Measurements from ENCODE around the gene HOXD1.

Gene HOXD1

DNA sequence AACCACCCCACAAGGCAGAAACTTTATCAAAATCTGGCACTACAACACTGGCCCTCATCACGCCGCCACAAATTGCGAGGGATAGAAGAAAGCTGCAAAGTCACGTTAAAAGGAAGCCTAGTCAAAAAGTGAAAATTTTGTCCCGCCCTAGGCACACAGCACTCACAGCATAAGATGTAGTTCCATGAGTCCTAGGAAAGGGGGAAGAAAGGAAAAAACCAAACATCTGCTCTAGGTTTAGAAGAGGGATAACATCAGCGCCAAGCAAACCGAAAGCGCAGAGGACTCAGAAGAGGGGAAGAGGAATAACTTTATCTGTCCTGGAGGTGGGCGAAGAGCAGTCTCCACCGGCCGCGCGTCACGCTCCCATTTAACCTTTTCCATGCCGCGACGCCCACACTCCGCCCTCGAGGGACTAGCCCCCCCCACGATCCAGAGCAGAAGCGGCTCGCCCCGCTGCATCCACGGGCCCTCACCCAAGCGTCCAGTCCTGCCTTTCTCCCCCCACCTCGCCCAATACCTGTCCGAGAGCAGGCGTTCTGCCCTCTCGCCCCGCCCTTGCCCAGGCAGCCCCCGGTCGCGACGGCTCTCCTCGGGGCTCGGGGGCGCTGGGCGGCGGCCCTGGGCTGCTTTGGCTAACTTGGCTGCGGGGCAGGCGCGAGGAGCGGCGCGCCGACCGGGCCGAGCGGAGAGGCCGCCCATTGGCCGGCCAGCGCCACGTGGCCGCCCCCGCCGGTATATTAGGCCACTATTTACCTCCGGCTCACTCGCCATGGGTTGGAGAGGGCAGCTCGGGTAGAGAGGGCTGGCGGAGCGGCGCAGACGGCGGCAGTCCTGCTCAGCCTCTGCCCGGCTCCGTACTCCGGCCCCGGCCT lies at the start of gene HOXD1:
HOXD1 (plus strand) TSS at position 770 of the 875 bp plus-strand sequence. CDS start 134 bp downstream, outside the sequence.
- no peak for DNase-seq

DNA sequence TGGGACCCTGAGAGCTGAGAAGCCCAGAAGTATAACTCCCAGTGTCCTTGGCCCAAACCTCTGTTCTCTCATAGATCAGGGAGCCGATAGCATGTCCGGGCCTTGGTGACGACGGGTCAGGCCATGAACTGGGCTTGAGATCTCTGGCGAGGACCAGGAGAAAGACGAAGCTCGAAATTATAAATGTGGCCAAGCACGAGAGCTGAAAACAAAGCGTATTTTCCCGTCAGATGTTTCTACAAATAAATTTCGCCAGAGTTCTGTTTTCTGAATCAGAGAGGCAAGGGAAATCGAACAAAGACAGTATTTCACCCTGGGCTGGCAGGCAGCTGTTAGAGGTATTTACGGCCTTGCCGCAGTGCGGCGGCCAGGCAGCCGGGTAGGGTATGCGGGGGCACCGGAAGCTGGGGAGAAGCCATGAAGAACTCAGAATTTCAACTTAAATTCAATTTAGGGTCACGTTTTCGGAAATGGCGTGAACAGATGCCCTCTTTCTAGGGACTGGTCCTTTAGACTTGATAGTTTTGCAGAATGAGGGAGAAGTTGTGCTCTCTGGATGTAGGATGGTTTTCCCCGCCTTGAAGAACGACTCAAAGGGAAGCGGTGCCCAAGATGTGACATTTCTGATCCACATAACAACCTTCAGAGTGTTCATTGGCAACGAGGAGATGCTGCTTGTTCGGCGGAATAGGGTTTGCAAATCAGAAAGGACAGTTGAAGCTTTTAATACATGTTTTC lies 49.4 kb upstream of the HOXD1 start:
- DNase-seq = no peak

DNA sequence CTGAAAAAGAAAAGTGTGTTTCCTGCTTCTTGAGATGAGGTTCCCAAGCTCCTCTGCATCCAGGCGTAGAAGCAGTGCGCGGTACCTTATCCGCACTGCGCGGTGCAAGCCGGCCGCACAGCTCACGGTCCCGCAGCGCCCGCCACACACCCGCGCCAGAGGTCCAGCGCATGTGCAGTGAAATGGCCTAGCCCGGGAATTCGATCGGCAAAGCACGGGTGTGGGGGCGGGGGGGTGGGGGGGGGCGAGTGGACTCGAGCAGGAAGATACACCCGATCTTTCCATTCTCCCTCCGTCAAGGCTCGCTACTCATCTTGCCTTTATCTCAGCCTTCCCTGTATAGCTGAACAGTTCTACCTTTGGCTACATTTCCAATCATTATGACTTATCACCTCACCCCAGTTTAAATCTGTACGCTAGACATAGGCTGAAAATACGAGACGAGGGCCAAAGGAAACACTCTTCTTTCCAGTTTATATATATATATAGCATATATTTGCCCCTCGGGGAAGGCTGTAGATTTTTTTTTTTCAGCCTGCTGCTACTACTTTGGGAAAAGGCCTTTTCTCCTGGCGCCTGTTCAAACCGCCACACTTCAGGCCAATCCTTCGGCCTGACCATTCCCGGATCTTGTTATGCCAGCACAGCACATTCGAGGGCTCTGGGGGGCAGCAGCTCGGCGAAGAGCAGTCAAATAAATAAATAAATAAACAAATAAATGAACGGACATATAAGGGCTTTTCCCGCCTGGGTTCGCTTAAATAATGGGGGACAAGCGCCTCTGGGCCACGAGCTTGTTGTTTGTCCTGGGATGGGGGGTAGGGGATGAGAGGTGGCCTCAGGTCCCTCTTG lies 48.6 kb upstream of the HOXD1 start:
- DNase-seq = no peak

DNA sequence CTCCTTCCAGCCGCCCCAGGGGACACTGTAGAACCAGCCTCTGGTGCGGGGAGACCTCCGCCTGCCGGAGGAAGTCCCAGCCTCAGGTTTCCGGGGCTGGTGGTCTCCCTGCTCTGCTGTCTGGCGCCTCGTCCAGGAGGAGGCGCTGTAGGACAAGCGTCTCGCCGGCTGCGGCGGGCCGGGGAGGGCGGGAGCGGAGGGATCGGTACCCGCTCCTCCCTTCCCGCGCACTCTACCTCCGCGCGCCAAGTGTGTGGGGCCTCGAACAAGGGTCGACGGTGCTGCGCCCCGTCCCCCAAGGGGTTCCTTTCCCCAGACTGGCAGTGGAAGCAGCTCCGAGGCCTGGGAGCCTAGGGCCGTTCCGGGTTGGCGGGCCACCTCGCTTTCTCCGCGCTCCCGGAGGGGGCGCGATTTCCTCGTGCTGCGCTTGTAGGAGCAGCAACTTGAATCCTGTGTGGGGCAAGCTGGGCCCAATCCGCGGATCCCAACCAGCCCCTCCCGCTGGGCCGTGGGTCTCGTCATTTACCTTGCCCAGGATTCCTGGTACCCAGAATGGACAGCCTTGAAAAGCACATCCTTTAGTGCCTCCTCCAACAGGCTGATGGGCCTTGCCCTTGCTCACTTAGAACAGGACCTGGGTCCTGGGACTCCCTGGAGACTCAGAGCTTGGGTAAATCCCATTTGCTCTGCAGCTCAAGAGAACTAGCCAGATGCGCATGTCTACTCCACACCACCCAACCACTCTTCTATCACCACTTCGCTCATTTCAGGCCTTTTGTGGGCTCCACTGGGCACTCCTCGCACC lies 47.8 kb upstream of the HOXD1 start:
- peak; percentile 77 for DNase-seq

DNA sequence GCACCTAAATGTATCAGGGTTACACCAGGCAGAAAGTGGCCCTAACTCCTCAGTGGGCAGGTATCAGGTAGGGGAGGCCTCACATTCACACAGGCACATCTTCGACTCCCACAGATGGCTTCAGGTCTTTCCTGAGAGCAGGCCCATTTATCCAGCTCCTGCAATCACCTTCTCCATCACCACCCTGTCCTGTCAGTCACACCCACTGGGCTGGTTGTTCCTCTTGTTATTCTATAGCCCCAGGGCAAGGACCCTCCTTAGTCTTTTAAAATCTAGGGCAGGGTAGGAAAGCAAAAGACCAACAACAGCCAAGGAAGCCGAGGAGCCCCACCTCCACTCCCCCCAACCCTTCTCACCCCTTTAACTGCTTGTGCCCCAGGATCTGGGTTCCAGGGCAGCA lies 46.2 kb upstream of the HOXD1 start:
- DNase-seq = no peak

DNA sequence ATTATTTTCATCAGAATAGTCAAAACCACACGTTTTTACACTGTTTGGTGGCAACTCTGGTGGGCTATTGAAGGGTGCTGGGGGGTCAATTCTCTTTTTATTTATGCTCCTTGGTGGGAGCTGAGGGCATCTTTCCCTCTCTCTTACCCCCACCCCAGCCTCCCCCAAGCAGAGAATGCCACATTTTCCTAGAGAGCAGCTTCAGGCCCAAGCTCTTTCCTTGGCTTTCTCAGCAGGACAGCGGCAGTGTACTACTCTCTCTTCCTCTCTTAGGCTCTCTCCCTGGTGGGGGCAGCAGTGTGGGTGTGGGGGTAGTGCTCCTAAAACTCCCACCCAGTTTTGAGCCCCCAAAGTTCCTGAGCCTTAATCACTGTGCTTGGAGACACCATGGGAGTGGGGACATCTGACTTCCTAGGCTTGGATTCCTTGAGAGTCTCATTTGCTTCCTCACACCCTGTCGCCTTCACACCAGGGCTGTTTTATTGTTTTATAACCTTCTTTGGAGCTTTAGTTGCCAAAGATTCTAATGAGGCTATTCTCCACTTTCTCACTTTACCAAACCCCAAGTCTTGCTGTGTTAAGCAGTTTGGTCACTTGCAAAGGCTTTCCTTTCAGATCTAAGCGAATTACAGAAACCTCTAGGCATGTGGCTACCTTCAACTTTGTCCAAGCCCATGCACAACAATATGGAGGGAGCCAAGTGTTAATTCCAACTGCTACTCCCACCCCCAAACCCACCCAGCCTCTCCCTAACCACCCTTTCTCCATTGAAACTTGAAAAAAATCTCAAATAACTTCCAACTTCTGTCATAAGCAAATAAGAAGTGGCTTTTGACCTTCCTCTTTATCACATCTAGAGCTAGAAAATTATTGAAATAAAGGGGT lies 43.1 kb upstream of the HOXD1 start:
- DNase-seq = no peak

DNA sequence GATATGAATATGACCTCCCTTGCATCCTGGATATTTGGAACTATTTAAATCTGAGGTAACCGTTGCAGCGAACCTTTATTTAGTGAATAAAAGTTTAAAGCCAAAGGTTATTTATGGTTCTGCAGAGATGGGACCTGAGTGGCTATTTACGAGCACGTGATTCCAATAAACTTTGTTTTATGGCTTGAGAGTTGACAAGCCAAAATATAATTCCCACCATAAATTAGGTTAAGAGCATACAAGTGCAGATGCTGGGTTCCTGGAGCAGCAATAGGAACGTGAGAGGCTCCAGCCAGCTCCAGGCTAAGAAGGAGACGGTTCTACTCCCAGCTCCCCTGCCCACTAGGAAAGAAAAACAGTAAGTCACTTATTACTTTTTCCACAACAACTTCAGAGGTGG lies 42.4 kb upstream of the HOXD1 start:
- DNase-seq = no peak

DNA sequence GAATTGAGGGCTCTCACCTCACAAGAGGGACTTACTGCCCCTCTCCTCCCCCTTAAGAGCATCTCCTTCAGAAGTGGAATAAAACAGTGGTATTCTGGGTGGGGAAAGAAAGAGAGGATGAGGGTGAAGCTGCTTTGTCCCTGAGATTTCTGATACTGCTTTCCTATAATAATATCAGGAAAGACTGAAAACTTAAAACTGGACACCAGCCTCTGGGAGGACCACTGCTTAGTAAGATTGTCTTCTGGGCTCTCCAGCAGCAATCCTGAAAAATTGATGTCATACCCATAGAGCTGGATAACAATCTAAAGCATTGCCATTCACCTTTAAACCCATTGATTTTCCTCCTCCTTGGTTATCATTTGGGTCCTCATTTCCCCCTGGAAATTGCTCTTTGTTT lies 41.8 kb upstream of the HOXD1 start:
- DNase-seq = no peak

DNA sequence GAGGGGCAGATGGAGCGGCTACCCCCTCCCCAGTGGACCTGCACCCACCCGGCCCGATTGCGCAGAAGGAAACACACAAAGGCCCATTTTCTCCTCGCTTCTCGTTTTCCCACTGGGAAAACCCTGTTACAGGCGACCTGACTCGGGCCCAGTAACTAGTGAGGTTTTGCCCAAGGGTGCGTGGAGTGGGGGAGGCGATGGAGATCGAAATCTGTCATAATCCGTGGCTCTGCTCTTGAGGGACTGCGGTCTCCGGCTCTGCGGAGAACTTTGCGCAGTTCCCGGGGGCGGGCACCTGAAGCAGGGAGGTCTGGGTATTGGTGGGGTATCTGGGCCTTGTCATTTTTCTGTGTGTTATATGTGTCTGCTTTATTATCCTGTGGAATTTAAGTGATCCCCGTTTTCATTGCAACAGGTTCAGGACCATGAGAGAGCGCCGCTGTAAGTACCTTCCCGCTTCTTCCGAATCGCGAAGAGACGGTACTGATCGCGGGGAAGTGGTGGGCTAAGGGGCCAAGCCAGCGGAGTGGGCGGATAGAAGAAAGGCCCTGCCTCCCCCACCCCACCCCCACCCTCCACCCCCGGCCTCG lies 41.2 kb upstream of the HOXD1 start:
- no peak for DNase-seq

DNA sequence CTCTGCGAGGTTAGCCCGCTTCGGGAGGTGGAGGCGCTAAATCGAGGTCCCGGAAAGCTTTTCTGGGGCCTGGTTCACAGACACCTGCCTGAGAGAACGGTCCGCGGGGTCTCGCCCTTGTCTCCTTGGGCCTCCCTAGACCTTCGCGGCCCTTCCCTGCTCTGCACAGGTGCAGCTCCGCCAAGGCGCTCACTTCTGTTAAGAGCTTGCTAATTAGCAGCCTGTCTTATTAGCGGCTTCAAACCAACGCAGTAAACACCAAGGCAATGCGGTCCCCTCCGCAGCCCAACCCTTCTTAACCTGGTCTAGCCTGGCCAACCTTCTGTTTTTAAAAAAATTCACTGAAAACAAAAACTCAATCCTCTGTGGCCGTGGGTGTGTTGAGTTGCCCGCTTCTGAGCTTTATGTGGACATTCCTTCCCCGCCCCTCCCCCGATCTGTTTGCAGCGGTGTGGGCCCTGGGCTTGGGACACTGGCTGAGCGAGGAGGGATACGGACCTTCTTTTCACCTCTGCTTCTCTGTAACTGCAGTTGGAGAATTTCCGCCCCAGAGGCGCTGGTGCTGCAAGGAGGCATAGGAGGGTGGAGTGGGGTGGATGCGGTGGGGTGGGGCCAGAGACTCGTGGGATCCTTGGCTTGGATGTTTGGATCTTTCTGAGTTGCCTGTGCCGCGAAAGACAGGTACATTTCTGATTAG lies 40.5 kb upstream of the HOXD1 start:
- no peak for DNase-seq

DNA sequence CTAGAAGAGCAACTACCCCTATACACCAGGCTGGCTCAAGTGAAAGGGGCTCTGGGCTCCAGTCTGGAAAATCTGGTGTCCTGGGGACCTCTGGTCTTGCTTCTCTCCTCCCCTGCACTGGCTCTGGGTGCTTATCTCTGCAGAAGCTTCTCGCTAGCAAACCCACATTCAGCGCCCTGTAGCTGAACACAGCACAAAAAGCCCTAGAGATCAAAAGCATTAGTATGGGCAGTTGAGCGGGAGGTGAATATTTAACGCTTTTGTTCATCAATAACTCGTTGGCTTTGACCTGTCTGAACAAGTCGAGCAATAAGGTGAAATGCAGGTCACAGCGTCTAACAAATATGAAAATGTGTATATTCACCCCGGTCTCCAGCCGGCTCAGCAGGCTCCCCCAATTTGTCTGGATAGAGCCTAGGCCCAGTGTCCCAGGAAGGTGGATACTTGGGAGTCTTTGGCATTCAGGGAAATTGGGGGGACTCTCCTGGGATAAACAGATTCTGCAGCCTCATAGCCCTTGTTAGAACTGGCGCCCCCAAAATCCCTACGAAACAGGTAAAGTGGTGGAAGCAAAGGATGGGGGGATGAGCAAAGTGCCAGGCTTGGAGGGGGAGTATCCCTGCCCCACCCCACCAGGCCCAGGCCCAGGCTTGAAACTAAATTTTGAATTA lies 39.6 kb upstream of the HOXD1 start:
- no peak for DNase-seq

DNA sequence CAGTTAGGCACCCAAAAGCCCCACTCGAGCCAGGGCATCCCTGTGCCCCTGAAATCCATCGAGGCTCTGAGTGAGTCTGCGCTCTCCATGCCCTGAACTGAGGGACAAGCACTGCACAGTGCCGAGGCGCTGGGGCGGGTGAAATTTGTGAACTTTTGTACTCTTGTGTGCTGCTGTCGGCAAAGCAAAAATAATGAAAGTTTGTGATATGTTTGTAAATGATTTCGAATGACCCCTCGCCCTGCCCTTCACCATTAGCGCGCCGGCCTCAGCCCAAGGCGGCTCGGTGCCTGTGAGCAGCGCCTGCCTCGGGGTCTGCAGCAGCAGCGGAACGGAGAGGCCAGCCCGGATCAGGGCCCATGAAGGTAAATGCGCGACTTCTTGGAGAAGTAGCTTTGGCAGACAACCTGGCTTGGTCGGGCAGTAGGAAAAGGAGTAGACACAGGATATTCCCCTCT lies 39.0 kb upstream of the HOXD1 start:
- DNase-seq = no peak

DNA sequence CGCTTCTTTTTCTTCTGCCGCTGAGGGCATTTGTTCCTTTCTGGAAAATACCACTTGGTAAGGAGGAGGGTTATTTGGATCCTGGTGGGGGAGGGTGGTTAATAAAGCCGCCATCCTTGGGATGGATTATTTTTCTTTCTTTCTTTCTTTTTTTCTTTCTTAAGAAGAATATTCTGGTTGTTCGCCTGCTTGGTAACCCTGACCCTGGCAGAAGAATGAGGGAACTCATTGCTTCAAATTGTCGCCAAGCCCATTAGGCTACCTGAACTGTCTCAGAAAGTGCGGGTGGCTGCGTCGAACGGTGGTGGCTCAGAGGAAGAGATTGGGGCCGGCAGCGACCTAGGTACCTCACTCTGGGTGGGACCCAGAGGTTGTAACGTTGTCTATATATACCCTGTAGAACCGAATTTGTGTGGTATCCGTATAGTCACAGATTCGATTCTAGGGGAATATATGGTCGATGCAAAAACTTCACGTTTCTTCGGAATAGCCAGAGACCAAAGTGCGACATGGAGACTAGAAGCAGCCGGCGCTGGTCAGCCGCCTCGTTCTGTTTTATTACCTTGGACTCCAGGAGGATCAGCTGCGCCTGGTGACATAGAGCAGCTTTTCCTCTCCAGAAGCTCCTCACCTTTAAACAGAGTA lies 38.4 kb upstream of the HOXD1 start:
- DNase-seq = no peak

DNA sequence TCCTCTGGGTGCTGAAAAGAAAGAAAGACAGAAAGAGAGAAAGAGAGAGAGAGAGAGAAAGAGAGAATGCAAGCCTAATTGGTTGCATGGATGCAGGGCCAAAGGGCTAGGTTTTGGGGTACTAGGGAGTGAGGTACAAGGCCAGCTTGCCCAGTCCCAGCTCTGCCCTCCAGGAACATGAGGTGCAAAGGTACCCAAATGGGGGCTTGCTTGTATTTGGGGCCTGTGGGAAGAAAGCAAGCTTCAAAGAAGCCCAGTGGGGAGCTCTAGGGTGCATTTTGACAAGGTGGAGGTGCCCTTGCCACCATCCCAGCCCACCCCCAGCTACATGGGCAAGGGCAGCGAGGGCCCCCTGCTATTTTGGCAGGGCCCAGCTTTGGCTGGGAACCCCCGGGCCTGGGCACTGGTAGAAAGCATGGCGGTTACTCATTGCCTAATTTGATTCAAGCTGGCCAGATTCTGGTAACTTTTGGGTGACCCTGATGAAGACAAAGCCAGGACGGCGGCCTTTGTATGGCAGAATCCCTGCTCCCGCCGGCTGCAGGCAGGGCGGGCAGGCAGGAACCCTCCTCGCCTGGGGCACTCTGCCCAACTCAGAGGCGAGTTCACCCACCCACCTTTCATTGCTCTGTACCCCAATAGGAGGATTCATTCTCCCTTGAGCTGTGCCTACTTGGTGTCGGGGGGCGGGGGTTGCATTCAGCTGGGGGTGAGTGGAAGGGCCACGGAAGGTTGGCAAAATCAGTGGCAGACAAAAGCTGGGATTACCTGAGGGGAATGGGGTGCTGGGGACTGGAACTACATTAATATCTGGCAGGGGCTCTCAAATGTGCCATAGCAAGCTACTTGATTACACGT lies 37.7 kb upstream of the HOXD1 start:
- DNase-seq = no peak

DNA sequence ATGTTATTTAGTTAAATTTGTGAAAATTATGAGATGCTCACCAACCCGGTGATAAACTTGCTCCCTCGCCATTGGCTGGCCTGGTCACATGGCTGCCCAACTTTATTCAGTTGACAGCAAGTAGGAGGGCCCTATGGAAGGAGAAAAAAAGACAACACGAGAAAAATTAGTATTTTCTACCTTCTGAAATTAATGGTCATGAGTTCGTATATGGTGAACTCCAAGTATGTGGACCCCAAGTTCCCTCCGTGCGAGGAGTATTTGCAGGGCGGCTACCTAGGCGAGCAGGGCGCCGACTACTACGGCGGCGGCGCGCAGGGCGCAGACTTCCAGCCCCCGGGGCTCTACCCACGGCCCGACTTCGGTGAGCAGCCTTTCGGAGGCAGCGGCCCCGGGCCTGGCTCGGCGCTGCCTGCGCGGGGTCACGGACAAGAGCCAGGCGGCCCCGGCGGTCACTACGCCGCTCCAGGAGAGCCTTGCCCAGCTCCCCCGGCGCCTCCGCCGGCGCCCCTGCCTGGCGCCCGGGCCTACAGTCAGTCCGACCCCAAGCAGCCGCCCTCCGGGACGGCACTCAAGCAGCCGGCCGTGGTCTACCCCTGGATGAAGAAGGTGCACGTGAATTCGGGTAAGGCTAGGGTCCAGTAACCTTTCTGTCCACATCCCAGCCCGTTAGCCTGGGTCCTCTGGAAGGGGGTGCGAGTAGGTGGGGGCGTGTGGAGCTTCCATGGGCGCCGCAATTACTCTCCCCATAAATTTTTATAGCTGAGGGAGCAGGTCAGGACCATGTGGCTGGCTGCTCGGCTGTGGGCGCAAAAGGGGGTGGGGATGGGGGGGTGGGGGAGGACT lies 36.8 kb upstream of the HOXD1 start, which contains the start of gene HOXD4:
HOXD4 (plus strand) TSS at position 109 of the 846 bp plus-strand sequence; CDS start at position 193, 84 bp downstream.
- no peak for DNase-seq

DNA sequence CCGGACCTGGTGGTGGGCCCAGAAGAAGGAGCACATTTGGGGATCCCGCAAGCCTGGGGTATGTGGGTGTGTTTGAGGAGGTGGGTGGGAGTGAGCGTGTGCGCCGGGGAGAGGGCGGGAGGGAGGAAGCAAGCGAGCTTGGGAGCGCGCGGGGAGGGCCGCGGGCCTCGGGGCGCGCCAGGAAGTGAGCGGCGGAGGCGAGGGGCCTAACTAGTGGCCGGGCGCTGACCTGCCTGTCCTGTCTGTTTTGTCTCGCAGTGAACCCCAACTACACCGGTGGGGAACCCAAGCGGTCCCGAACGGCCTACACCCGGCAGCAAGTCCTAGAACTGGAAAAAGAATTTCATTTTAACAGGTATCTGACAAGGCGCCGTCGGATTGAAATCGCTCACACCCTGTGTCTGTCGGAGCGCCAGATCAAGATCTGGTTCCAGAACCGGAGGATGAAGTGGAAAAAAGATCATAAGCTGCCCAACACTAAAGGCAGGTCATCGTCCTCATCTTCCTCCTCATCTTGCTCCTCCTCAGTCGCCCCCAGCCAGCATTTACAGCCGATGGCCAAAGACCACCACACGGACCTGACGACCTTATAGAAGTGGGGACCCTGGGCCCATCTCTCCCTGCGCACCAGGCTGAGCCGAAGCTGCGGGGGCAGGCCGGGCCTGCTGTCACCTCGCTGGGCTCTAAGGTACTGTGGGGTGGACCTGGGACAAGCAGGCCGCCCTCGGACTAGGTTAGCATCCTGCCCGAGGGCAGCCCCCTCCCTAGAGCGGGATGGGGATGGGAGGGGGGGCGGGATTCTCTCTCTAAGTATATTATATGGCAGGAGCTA lies 35.9 kb upstream of the HOXD1 start:
- no peak for DNase-seq

All from hematopoietic multipotent progenitor cell treated with erythropoietin and hydrocortisone succinate and interleukin-3 and kit ligand, for 6 days (in vitro differentiated cells).